HG02943 (cell line): Measurements from ENCODE around the gene SLC22A1.
"Not testable (repeated sequence)": the region's sequence is repeated elsewhere in the genome, so short reads cannot be mapped to it uniquely, and the experiment has no call there.

Source experiments
- ATAC-seq: cut with Tn5 transposase; IDR thresholded peaks from one replicate; pipeline ENCODE4 v1.9.1; 2021; ENCODE audit warnings: mild to moderate bottlenecking, low read depth, moderate library complexity; ENCODE audit not compliant: unreplicated experiment

Gene SLC22A1

DNA sequence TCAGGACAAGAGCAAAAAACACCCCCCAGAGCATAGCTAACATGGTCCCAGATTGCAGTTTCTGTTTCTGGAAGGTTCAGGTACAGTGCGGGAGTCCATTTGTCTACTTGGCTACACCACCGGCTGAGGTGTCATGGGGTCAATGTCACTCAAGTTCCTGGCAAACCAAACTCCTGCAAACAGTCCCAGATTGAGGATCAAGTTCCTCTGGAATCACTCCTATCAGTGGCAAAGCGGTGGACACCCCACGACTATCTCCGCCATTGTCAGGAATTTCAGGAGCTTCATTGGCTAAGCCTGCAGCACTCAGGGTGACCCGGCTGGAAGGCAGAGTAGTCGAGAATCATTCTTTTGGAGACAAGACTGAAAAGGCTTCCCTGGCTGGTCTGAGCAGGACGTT, 41.8 kb downstream of the SLC22A1 start:
- ATAC-seq = no peak

DNA sequence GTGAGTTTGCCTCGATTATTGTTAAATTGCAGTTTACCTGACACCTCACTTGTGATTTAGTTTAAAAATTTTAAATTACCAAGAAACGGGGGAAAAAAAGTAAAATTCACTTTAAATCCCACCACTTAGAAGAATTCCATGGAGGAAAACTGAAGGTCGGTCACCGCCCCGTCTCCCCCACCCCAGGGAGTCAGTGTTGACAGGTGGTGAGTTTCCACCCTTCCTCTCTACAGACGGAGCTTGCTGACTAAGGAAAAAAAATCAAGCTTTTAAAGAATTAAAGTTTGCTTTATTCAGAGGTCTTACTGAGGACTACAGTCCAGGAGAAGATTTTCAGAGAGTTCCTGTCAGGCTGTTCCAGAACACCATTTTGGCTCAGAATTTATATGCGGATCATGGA, 42.3 kb downstream of the SLC22A1 start:
- no peak for ATAC-seq

DNA sequence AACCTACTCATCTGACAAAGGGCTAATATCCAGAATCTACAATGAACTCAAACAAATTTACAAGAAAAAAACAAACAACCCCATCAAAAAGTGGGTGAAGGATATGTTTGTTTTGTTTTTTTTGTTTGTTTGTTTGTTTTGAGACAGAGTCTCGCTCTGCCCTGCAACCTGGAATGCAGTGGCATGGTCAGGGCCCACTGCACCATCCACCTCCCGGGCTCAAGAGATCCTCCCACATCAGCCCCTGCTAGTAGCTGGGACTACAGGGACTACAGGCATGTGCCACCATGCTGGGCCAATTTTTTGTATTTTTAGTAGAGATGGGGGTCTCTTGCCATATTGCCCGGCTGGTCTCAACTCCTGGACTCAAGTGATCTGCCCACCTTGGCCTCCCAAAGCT, 44.3 kb downstream of the SLC22A1 start:
- not testable (repeated sequence) for ATAC-seq

DNA sequence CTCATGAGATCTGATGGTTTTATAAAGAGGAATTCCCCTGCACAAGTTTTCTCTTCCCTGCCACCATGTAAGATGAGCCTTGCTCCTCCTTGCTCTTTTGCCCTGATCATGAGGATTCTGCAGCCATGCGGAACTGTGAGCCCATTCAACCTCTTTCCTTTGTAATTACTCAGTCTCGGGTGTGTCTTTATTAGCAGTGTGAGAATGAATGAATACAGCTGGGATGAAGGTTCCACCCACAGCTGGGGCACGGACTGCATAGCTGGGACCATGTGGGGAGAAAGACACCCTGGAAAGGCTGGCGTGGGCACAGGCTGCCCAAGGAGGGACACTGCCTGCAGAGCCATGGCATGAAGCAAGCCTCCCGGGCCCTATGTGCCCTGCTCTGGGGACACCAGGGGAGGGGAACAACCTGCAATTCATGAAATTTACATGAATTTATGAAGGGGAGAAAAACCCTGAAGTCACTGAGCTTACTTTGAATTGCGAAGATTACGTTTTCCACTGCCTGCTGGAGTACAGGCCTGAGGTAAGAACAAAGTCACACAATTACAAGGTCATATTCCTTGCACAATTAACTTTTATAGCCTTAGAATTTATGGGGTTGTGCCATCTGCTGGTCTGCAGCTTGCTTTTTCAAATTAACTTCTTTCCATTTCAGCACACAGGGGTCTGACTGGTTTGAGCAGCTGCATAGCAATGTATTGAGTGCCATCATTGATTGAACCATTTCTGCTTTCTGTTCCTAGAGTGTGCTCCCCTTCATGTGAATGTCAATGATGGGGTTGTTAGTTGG, 46.2 kb downstream of the SLC22A1 start:
- ATAC-seq = no peak

DNA sequence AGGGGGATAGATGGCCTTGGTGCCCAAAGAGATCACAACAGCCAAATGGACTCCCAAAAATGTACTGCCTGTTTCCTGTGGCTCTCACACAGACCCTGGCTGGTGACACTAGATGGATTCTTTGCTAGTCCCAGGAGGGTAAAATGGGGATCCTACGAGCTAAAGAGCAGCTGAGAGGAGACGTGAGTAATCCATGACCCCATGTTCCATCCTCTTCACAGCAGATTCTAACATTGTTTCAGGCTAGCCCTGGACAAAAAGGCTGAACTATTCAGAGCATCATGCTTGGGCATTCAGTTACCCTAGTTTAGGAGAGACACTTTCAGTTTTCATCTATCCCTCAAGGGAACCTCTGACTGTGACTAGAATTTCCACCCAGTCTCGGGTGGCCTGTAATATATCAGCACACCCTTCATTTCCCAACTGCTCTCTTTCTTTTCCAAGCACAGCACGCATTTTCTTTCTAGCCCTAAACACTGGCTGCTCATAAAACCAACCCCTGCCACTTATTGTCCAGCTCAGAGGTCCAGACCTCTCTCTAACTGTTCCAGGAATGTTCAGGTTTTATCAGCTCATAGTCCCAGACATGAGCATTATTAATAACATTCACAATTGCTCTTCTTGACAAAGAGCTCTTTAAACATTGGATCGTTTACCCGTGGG, 48.5 kb downstream of the SLC22A1 start:
- no peak for ATAC-seq

DNA sequence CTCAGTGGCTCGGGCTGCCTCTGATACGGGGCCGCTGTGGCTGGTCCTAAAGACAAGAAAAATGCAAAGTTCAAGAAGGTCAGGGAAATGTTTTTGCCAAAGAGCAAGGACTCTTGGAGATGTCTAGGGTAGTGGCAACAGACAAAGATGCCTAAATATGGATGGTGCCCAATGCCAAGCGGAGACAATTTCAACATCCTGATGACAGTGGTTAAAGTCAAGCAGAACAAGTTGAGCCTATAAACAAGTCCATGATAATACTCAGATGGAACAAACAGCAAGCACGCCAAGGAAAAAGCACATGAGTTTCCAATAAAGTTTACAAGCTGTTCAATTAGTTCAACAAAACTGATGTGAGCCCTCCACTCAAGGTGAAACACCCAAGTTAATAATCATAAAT, 51.1 kb downstream of the SLC22A1 start:
- no peak for ATAC-seq

DNA sequence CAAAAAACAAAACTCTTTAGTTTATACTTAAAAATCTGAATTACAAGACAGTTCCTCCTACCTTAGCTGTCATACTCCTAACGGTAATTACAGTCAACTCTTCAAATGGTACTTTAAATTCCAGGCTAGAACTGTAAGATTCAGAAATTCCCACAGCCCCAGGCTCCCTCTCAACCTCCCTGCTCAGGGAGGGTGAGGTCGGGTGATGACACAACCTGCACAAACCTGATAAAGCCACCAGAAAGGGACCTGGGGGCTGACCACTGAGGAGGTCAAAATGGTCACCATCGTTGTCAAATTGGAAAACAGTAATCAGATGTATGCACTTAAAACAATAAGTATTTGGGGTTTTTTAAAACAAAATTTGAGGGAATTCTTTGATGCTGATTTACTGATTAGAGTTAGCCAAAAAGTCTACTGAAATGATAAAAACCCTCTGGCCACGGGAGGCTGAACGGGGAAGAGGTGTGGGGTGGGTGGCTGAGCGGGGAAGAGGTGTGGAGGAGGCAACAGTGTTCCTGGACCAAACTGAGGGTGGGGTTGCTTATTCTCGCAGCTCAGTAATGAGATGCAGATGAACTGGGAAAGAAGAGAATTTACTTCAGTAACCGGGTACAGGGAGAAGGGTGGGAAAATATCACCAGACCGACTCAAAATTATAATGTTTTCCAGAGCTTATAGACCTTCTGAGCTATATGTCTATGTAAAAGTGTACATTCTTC, 52.4 kb downstream of the SLC22A1 start:
- ATAC-seq = no peak

DNA sequence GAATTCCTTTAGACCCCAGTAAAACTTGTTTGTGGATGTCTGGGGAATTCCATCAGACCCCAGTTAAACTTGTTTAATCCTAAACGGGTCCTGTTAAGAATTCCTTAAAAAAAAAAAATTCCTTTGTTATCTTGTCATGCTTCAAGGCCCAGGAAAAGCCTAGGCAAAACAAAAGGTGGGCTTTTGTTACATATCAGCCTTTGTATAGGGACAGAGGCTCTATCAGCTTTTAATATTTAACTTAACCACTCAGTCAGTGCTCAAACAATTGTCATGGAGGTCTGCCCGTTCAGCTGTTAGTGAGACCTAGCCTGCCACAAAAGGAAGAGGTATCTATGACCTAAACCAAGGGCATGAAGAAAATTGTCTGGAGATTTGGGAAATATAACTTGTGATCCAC, 53.1 kb downstream of the SLC22A1 start:
- no peak for ATAC-seq

DNA sequence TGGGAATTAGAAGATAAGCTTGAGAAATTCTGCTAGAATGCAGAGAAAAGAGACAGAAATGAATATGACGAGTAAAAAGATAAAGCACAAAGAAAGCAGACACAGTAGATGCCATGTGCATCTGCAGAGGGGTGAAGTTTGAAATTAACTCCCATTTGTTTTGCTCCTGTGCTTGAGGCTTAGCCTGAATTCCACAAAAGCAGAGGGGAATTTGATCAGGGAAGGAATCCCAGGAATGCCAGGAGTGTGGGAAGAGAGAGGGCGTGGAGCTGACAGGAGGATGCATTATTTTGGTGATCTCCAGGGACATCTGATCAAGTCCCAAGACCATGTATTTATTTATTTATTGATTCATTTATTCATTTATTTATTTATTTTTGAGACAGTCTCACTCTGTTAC, 55.6 kb downstream of the SLC22A1 start:
- no peak for ATAC-seq

DNA sequence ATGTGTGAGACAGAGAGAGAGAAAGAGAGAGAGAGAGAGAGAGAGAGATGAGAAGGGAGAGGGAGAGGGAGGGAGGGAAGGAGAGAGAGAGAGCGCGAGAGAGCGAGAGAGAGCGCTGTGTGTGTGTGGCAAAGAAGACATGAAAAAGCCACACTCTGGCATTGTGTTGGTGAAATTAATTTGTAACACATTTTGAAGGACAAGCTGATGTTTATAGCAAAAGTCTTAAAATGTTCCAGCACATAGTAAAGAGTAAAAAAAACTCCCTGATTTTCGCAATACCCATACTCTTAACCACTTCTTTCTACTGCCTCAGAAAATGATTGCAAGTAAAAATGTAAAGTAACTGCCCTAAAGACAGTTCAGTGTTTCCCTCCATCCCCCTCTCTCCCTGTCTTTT, 56.7 kb downstream of the SLC22A1 start:
- ATAC-seq = no peak

DNA sequence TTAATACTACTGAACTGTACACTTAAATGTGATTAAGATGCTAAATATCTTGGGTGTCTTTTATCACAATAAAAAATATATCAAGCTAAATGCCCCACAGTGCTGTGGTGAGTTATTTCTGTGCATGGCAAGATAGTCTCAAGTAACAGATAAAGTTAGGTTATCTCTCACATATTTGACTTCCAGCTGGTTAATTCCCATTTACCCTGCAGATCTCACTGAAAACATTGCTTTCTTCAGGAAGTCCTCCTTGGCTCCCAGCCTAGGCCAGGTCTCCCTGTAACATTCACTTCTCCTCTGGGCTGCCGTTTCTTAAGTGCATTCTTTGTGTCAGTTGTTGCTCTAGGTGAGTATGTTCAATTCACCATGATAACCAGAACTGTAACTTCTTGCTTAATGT, 59.1 kb downstream of the SLC22A1 start:
- ATAC-seq = no peak

DNA sequence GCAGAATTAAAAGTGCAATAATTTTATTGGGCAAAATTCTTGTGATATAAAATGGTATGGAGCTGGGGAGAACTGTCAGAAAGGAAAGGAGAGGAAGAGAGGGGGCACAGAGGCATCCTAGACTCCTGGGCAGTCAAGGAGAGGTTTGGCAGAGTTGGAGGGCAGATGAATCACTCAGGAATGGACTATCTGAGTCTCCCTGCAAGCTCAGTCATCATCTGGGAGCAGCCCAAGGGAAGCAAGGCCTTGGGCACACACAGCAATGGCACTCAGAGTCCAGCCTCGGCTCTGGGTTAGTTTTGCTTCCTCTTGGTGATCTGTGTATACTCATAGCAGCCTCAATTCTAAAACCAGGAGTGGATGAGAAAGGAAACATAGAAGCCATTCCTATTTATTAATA, 67.2 kb downstream of the SLC22A1 start:
- ATAC-seq = no peak

DNA sequence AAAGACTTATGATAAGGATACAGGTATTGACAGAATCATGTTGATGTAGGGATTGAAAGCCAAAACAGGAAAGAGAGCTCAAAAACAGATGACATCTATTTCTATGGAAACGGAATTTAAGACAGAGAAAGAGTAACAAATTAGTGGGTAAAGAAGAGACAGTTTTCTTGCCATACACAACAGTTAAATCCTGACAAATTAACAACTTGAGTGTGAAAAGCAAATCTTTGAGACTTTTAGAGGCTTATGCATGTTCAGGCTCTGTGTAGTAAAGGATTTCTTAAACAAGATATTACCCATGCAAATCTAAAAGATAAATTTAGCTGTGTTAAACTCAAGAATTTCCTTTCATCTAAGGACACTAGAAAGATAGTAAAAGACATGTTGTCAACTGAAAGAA, 68.5 kb downstream of the SLC22A1 start:
- no peak for ATAC-seq

DNA sequence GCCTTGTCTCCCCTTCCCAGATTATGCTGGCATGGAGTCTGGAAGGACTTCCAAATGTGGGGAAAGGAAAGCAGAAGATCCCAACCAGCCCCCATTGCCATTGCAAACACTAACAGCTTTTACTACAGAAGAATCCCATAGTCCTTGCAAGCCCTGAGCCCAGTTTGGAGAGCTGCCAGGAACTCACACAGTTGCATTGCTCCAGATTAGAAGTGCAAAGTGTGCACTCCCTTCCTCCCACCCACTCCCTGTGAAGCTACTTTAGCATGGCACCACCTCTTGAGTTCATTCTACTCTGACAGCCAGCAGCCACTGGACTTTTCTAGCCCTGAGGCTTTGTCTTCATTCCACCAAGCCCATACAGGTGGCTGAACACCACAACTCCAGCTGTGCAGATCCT, 69.4 kb downstream of the SLC22A1 start:
- no peak for ATAC-seq

DNA sequence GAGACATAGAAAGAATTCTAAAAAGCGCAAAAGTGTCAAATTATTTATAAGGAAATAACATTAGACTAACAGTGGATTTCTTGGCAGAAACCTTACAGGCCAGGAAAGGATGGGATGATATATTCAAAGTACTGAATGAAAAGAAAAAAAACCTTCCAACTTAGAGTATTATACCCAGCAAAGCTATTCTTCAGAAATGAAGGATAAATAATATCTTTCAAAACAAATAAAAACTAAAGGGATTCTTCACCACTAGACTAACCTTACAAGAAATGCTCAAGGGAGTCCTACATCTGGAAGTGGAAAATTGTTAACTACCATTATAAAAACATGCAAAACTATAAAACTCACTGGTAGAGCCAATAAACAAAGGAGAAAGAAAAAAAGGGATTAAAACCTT, 71.2 kb downstream of the SLC22A1 start:
- ATAC-seq = no peak

DNA sequence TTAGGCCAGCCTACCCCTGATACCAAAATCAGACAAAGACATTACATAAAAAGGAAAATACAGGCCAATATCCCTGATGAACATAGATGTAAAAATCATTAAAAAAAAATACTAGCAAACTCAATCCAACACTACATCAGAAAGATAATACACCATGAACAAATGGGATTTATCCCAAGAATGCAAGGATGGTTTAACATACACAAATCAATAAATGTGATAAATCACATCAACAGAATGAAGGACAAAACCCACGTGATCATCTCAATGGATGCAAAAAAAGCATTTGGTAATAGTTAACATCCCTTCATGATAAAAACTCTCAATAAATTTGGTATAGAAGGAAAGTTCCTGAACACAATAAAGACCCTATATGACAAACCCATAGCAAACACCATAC, 73.2 kb downstream of the SLC22A1 start:
- ATAC-seq = no peak

DNA sequence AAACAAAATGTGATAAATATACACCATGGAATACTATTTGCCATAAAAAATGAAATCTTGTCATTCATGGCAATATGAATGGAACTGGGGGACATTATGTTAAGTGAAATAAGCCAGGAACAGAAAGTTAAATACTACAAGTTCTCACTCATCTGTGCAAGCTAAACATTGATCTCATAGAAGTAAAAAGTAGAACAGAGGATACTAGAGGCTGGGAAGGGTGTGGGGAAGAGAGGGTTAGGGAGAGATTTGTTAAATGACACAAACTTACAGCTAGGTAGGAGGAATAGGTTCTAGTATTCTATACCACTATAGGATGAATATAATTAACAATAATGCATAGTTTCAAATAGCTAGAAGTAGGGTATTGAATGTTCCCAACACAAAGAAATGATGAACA, 76.0 kb downstream of the SLC22A1 start:
- ATAC-seq = no peak

DNA sequence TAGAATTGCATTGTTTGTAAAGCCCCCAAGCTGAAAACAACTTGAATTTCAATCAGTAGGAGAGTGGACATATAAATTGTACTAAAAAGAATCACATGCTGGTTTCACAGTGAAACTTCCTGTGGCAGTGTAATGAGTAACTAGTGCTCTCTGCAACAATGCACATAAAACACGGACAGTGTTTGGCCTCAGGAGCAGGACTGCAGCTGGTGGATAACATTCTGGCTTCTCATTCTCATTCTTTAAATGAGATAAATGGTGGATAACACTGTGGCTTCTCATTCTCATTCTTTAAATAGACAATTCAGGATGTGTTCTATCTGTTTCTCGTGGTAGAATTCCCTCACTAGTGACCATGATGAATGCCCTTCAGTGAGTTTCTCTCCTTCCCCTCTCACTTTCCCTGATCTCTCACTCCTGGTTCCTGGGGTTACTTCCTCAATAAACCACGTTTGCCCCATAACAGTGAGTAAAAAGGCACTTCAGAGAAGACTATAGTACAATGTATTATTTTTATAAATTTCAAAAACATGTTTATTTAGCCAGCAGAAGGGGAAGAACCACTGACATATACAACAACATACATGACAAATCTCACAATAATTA, 77.1 kb downstream of the SLC22A1 start:
- peak; percentile 90 for ATAC-seq

DNA sequence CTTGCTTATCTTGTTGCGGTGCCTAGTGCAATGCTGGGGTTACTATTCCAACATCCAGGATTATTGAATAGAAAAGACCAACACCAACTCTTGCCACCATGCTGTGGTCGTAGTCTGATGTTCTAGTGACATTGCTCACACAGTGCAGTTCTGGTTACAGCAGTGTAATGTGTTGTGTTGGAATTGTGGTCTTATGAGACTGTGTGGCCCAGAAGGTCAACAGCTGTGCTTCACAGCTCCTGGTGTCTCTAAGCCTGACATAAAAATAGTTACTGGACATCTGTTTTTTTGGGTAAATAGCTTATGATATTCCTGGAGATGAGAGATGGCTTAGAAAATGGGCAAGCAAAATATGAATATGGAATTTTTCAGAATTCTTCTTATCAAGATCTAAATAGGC, 79.4 kb downstream of the SLC22A1 start:
- ATAC-seq = no peak

DNA sequence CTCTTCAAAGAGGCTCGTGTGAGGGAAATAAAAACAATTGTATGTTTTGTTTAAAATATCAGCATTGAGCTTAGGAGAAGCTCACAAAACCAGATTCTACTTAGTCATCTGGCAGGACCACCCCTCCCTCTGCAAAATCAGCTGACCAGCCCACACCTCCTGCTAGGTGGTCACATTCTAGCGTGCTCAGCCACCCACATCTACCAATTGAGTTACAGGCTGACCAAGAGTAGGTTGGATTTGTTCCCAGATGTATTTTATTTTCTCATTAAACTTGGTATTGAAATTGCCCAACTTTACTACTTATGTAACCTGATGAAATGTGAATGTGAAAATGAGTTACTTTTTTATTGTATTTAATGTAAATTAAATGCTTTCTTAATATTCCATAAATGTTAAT, 80.8 kb downstream of the SLC22A1 start:
- ATAC-seq = no peak

DNA sequence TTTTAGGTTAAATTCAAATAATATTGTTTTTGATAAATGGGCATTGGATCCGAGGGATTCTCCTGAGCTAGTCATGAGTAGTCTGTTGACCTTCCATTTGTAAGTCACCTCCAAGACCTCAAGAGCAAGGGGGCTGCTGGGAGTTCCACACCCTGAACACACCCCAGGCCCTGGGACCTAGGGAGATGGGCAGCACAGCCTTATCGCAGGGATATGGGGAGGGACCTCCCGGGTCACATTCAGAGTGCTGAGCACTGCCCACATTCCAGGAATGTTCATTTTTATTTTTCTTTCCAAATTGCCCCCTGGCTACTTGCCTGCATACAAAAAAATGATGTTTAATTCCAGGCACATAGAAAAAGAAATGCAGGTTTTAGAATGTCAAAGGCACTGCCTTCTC, 81.5 kb downstream of the SLC22A1 start:
- ATAC-seq = no peak
